Cardiac fibroblast (primary cell): ENCODE data around the gene TOE1.

Experiments used
- DNase-seq, 2 donors: peaks; one replicate each; pipeline versions ENCODE4 v3.0.0 to v3.0.0-alpha.2; 2010; ENCODE audit warnings: low read depth in 2 of 2
- H3K4me3 ChIP-seq, 2 donors: replicated peaks in 1 of 2; 1 replicate in 1 of 2; 2 replicates in 1 of 2; pipeline ENCODE4 v1.5.1; 2011; ENCODE audit warnings: low read depth in 2 of 2, low read length in 2 of 2, mild to moderate bottlenecking in 2 of 2, moderate library complexity in 1 of 2
- CTCF ChIP-seq: IDR thresholded peaks from one replicate; pipeline ENCODE4 v1.5.1; 2011; ENCODE audit warnings: low read depth, mild to moderate bottlenecking, low read length, inconsistent platforms

Gene TOE1

GRCh38 chr1:45346473-45346872 lies 6.5 kb downstream of the TOE1 start:
- H3K4me3 ChIP-seq, result no peak overlapping the region
- DNase-seq, result no peak
- TF ChIP-seq CTCF, result no peak

- TF ChIP-seq CTCF, result no peak
- H3K4me3 ChIP-seq, result no peak overlapping the region
- DNase-seq, result peak; percentile 26 to 41
Observed at GRCh38 chr1:45348020-45348419, 8.1 kb downstream of the TOE1 start.

GRCh38 chr1:45348609-45348965 lies 8.6 kb downstream of the TOE1 start:
- no peak overlapping the region for H3K4me3 ChIP-seq
- DNase-seq, result no peak
- no peak for TF ChIP-seq CTCF

GRCh38 chr1:45348966-45349677 lies 9.2 kb downstream of the TOE1 start:
- no peak overlapping the region for H3K4me3 ChIP-seq
- peak in 1 of 2 donors; percentile 43 for DNase-seq
- TF ChIP-seq CTCF, result no peak

- DNase-seq, result no peak
- TF ChIP-seq CTCF, result no peak
- H3K4me3 ChIP-seq, result no peak overlapping the region
Observed at GRCh38 chr1:45351508-45351907, 11.5 kb downstream of the TOE1 start.

- no peak for DNase-seq
- H3K4me3 ChIP-seq, result no peak overlapping the region
- TF ChIP-seq CTCF, result no peak
Observed at GRCh38 chr1:45353685-45354084, 13.7 kb downstream of the TOE1 start.

- H3K4me3 ChIP-seq, result no peak overlapping the region
- TF ChIP-seq CTCF, result no peak
- no peak for DNase-seq
Observed at GRCh38 chr1:45354838-45355237, 14.9 kb downstream of the TOE1 start.
